CD14-positive monocyte (primary cell): ENCODE data around the gene PINK1. TPM values are rescaled to one million over a fixed set of nuclear protein-coding genes. Genes with fewer than 3 reads are reported as not detected.
A peak's percentile ranks its signal among the peaks of the same experiment; 100 is the strongest.

Experiments
- DNase-seq, 3 donors: peaks; one replicate each; pipeline ENCODE4 v3.0.0-alpha.2; 2011 to 2022
- H2AFZ ChIP-seq: 2 replicates; pipeline ENCODE4 v1.6.0; 2012; ENCODE audit warnings: mild to moderate bottlenecking, low read depth, low read length, inconsistent platforms; ENCODE audit not compliant: insufficient read depth, poor library complexity, severe bottlenecking
- H3K27ac ChIP-seq, 2 donors: 1 replicate in 1 of 2; 2 replicates in 1 of 2; pipeline ENCODE4 v1.5.1; 2012 to 2013; ENCODE audit warnings: low read length in 2 of 2, control low read depth in 1 of 2, inconsistent platforms in 1 of 2, low read depth in 1 of 2, mild to moderate bottlenecking in 1 of 2
- H3K27me3 ChIP-seq, 2 donors: one replicate each; pipeline versions ENCODE4 v1.6.0 to v1.6.1; 2011 to 2013; ENCODE audit warnings: low read length in 2 of 2; ENCODE audit not compliant: control insufficient read depth in 2 of 2, insufficient read depth in 2 of 2
- H3K36me3 ChIP-seq, 2 donors: replicated peaks in 1 of 2; 1 replicate in 1 of 2; 2 replicates in 1 of 2; pipeline versions ENCODE4 v1.5.1 to v1.6.1; 2012 to 2013; ENCODE audit warnings: low read length in 2 of 2, control low read depth in 1 of 2, inconsistent platforms in 1 of 2, mild to moderate bottlenecking in 1 of 2; ENCODE audit not compliant: insufficient read depth in 2 of 2, control insufficient read depth in 1 of 2
- H3K4me1 ChIP-seq, 2 donors: 1 replicate in 1 of 2; 2 replicates in 1 of 2; pipeline versions ENCODE4 v1.5.1 to v1.6.1; 2012 to 2013; ENCODE audit warnings: low read length in 2 of 2, control low read depth in 1 of 2, inconsistent platforms in 1 of 2, mild to moderate bottlenecking in 1 of 2, moderate library complexity in 1 of 2; ENCODE audit not compliant: insufficient read depth in 2 of 2, control insufficient read depth in 1 of 2
- H3K4me2 ChIP-seq: replicated peaks from 2 replicates; pipeline ENCODE3; 2012; ENCODE audit warnings: low read length, moderate library complexity, mild to moderate bottlenecking; ENCODE audit not compliant: poor library complexity, severe bottlenecking; ENCODE audit errors: extremely low read depth
- H3K4me3 ChIP-seq, 3 experiments: fragments of 200-600 bp in 1 of 3; sonication (generic) in 1 of 3; replicated peaks in 1 of 3; 1 replicate in 2 of 3; 2 replicates in 1 of 3; pipeline ENCODE4 v1.5.1; 2011 to 2013; ENCODE audit warnings: low read length in 3 of 3, mild to moderate bottlenecking in 3 of 3, control low read depth in 2 of 3, low read depth in 2 of 3, inconsistent platforms in 1 of 3, moderate library complexity in 1 of 3
- H3K79me2 ChIP-seq: 2 replicates; pipeline ENCODE4 v1.6.0; 2012; ENCODE audit warnings: mild to moderate bottlenecking, control low read depth, inconsistent platforms, low read length, moderate library complexity; ENCODE audit not compliant: insufficient read depth
- H3K9ac ChIP-seq: 2 replicates; pipeline ENCODE4 v1.6.0; 2017; ENCODE audit warnings: low read length, mild to moderate bottlenecking; ENCODE audit not compliant: insufficient read depth, poor library complexity, severe bottlenecking
- H3K9me3 ChIP-seq, 2 donors: replicated peaks in 1 of 2; 1 replicate in 1 of 2; 2 replicates in 1 of 2; pipeline versions ENCODE4 v1.5.1 to v1.6.1; 2012 to 2013; ENCODE audit warnings: low read length in 2 of 2, control low read depth in 1 of 2; ENCODE audit not compliant: control insufficient read depth in 1 of 2, insufficient read depth in 1 of 2
- H4K20me1 ChIP-seq: 2 replicates; pipeline ENCODE4 v1.6.0; 2012; ENCODE audit warnings: mild to moderate bottlenecking, low read length, control low read depth, moderate library complexity; ENCODE audit not compliant: insufficient read depth
- H3K27ac Mint-ChIP-seq, 7 donors: one replicate each; pipeline ENCODE4 v1.8.0; 2020; ENCODE audit warnings: mild to moderate bottlenecking in 7 of 7, mixed read lengths in 7 of 7, moderate library complexity in 6 of 7, inconsistent platforms in 2 of 7
- H3K27me3 Mint-ChIP-seq, 3 donors: one replicate each; pipeline ENCODE4 v1.8.0; 2021 to 2022; ENCODE audit warnings: low read depth in 3 of 3, mild to moderate bottlenecking in 3 of 3, mixed read lengths in 3 of 3, moderate library complexity in 3 of 3, inconsistent platforms in 1 of 3
- H3K36me3 Mint-ChIP-seq, 2 donors: one replicate each; pipeline ENCODE4 v1.8.0; 2020; ENCODE audit warnings: mixed read lengths in 2 of 2, inconsistent platforms in 1 of 2, mild to moderate bottlenecking in 1 of 2
- H3K4me1 Mint-ChIP-seq: one replicate; pipeline ENCODE4 v1.8.0; 2020; ENCODE audit warnings: mild to moderate bottlenecking, mixed read lengths
- H3K4me3 Mint-ChIP-seq, 2 donors: one replicate each; pipeline ENCODE4 v1.8.0; 2020; ENCODE audit warnings: mild to moderate bottlenecking in 2 of 2, mixed read lengths in 2 of 2, moderate library complexity in 1 of 2
- H3K9me3 Mint-ChIP-seq, 7 donors: one replicate each; pipeline ENCODE4 v1.8.0; 2020 to 2022; ENCODE audit warnings: mixed read lengths in 7 of 7, mild to moderate bottlenecking in 6 of 7, moderate library complexity in 6 of 7, inconsistent platforms in 2 of 7
- WGBS: methylation state at CpG from one replicate; pipeline ENCODE4 v1.1.5; 2013; ENCODE audit warnings: missing lambda C conversion rate; ENCODE audit not compliant: insufficient coverage; 5-methylcytosine and 5-hydroxymethylcytosine counted together
- intact Hi-C, 2 donors: fragments of 100-400 bp; cut with micrococcal nuclease; formaldehyde crosslinking; loops; one replicate each; pipeline versions ENCODE4 v1.15.0 to v1.15.1; 2023
- polyA plus RNA-seq, 3 donors: library from polyadenylated mRNA; depleted of rRNA in 1 of 3; unstranded in 2 of 3; stranded (reverse) in 1 of 3; fragments of 300-500 nt in 2 of 3; fragments of >200 nt in 1 of 3; fragmentation: Illumina TruSeq in 2 of 3; gene quantifications; 1 replicate in 2 of 3; 2 replicates in 1 of 3; pipeline ENCODE4 v1.2.3, GENCODE V29; 2012 to 2021
- TF ChIP-seq, protein P1 (sequence below): fragments of 200-600 bp; IDR thresholded peaks from one replicate; pipeline ENCODE4 v1.8.0; 2022; ENCODE audit warnings: antibody characterized with exemption, mild to moderate bottlenecking

The PINK1 gene
- polyA plus RNA-seq, 3 donors: 21.6 to 32.7 (median 24.0) TPM

DNA sequence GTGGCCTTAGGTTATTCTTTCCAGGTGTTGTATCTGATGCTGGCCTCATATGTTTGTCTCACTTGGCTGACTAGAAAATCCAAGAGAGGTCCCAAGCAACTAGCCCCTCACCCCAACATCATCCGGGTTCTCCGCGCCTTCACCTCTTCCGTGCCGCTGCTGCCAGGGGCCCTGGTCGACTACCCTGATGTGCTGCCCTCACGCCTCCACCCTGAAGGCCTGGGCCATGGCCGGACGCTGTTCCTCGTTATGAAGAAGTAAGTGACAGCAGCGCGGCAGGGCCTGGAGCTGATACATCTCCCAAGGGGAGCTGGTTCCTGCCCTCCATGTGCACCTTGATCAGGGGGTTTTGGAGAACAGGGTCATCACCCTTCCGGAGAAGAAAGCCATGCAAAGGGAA lies 11.2 kb downstream of the PINK1 start:
- H3K36me3 ChIP-seq: peaks cover 62 to 86% of the 10 kb centered on the region in 2 donors
- H3K79me2 ChIP-seq: no peaks in the 10 kb centered on the region
- H3K4me2 ChIP-seq: no peak overlapping the region
- no peak overlapping the region for H3K9ac ChIP-seq
- 95% methylated on average over 10 of the region's 13 CpGs for WGBS
- DNase-seq: no peak
- TF ChIP-seq, protein P1, sequence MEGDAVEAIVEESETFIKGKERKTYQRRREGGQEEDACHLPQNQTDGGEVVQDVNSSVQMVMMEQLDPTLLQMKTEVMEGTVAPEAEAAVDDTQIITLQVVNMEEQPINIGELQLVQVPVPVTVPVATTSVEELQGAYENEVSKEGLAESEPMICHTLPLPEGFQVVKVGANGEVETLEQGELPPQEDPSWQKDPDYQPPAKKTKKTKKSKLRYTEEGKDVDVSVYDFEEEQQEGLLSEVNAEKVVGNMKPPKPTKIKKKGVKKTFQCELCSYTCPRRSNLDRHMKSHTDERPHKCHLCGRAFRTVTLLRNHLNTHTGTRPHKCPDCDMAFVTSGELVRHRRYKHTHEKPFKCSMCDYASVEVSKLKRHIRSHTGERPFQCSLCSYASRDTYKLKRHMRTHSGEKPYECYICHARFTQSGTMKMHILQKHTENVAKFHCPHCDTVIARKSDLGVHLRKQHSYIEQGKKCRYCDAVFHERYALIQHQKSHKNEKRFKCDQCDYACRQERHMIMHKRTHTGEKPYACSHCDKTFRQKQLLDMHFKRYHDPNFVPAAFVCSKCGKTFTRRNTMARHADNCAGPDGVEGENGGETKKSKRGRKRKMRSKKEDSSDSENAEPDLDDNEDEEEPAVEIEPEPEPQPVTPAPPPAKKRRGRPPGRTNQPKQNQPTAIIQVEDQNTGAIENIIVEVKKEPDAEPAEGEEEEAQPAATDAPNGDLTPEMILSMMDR: no peak
- no peaks in the 10 kb centered on the region for H3K9me3 ChIP-seq
- Mint-ChIP-seq H3K27me3 (peaks cover 0 to 3% (median 0%) of the 10 kb centered on the region in 3 donors), H3K36me3 (peaks cover 74 to 82% of the 10 kb centered on the region in 2 donors), H3K4me3 (no peak overlapping the region), H3K4me1 (no peaks in the 10 kb centered on the region), H3K27ac (peak overlapping the region in 1 of 7 donors; percentile 26), H3K9me3 (no peaks in the 10 kb centered on the region)
- no peaks in the 10 kb centered on the region for H3K27me3 ChIP-seq
- H3K4me3 ChIP-seq: no peak overlapping the region
- H3K27ac ChIP-seq: no peak overlapping the region
- no peak overlapping the region for H2AFZ ChIP-seq
- intact Hi-C loops: no loop called here
- H3K4me1 ChIP-seq: no peaks in the 10 kb centered on the region
- peaks cover 24% of the 10 kb centered on the region for H4K20me1 ChIP-seq

DNA sequence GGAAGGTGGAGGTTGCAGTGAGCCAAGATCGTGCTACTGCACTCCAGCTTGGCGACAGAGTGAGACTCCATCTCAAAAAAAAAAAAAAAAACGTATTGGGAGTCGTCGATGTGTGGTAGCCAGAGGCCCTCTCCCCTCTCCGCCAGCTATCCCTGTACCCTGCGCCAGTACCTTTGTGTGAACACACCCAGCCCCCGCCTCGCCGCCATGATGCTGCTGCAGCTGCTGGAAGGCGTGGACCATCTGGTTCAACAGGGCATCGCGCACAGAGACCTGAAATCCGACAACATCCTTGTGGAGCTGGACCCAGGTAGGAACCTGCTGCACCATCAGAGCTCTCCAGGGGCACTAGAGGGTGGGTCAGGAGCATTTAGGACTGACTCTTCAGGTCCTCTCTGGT lies 12.2 kb downstream of the PINK1 start:
- no peak for DNase-seq
- no peak overlapping the region for H3K4me2 ChIP-seq
- no peaks in the 10 kb centered on the region for H3K79me2 ChIP-seq
- H4K20me1 ChIP-seq: peaks cover 17% of the 10 kb centered on the region
- Mint-ChIP-seq H3K4me3 (no peak overlapping the region), H3K36me3 (peaks cover 74 to 84% of the 10 kb centered on the region in 2 donors), H3K9me3 (no peaks in the 10 kb centered on the region), H3K4me1 (no peaks in the 10 kb centered on the region), H3K27me3 (peaks cover 0 to 3% (median 0%) of the 10 kb centered on the region in 3 donors), H3K27ac (peak overlapping the region in 1 of 7 donors; percentile 12)
- intact Hi-C loops: no loop called here
- no peaks in the 10 kb centered on the region for H3K4me1 ChIP-seq
- no peaks in the 10 kb centered on the region for H3K9me3 ChIP-seq
- H3K4me3 ChIP-seq: no peak overlapping the region
- no peak overlapping the region for H3K27ac ChIP-seq
- no peaks in the 10 kb centered on the region for H3K27me3 ChIP-seq
- H3K9ac ChIP-seq: no peak overlapping the region
- H2AFZ ChIP-seq: no peak overlapping the region
- 98% methylated on average over 7 of the region's 14 CpGs for WGBS
- H3K36me3 ChIP-seq: peaks cover 66 to 87% of the 10 kb centered on the region in 2 donors
- TF ChIP-seq, protein P1: no peak
